Forelimb muscle (tissue), 1 donor: Measurements from ENCODE around the gene KRTAP12-3. TPM values are rescaled to one million over a fixed set of nuclear protein-coding genes. Genes with fewer than 3 reads are reported as not detected.
"Not testable (repeated sequence)": the region's sequence is repeated elsewhere in the genome, so short reads cannot be mapped to it uniquely, and the experiment has no call there.

ENCODE experiments used
- DNase-seq: peaks from one replicate; pipeline ENCODE4 v3.0.0-alpha.2; 2013; ENCODE audit warnings: low read depth
- polyA plus RNA-seq: library from polyadenylated mRNA; unstranded; fragments of 120-200 nt; gene quantifications from one replicate; pipeline ENCODE4 v1.2.1, GENCODE V29; 2013; ENCODE audit not compliant: insufficient read length

Gene KRTAP12-3
- polyA plus RNA-seq, 1 donor: not detected

- DNase-seq: no peak
Measured at GRCh38 chr21:44684077-44684476, 26.3 kb downstream of the KRTAP12-3 start.

- no peak for DNase-seq
Measured at GRCh38 chr21:44684483-44684882, 26.8 kb downstream of the KRTAP12-3 start.

- not testable (repeated sequence) for DNase-seq
Measured at GRCh38 chr21:44685050-44685449, 27.3 kb downstream of the KRTAP12-3 start.

GRCh38 chr21:44686000-44686781, 28.5 kb downstream of the KRTAP12-3 start:
- DNase-seq: no peak

- no peak for DNase-seq
Measured at GRCh38 chr21:44686843-44687561, 29.3 kb downstream of the KRTAP12-3 start.

- DNase-seq: no peak
Measured at GRCh38 chr21:44687671-44688070, 29.9 kb downstream of the KRTAP12-3 start.

GRCh38 chr21:44689740-44690139, 32.0 kb downstream of the KRTAP12-3 start:
- DNase-seq: not testable (repeated sequence)

- no peak for DNase-seq
Measured at GRCh38 chr21:44691686-44692085, 34.0 kb downstream of the KRTAP12-3 start.

GRCh38 chr21:44692798-44693512, 35.2 kb downstream of the KRTAP12-3 start:
- DNase-seq: no peak

GRCh38 chr21:44694776-44695175, 37.0 kb downstream of the KRTAP12-3 start:
- no peak for DNase-seq

GRCh38 chr21:44695184-44695583, 37.5 kb downstream of the KRTAP12-3 start:
- DNase-seq: no peak

- no peak for DNase-seq
Measured at GRCh38 chr21:44695641-44696040, 37.9 kb downstream of the KRTAP12-3 start.

- DNase-seq: no peak
Measured at GRCh38 chr21:44696572-44696971, 38.8 kb downstream of the KRTAP12-3 start.

GRCh38 chr21:44697172-44697810, 39.6 kb downstream of the KRTAP12-3 start, which contains the start of gene KRTAP10-12:
KRTAP10-12 (plus strand) TSS chr21:44697172; CDS start chr21:44697202, 30 bp downstream.
- DNase-seq: not testable (repeated sequence)

- DNase-seq: no peak
Measured at GRCh38 chr21:44697811-44698734, 40.3 kb downstream of the KRTAP12-3 start.

- no peak for DNase-seq
Measured at GRCh38 chr21:44699502-44700001, 41.8 kb downstream of the KRTAP12-3 start.

GRCh38 chr21:44700101-44701022, 42.6 kb downstream of the KRTAP12-3 start:
- no peak for DNase-seq

GRCh38 chr21:44701023-44701400, 43.3 kb downstream of the KRTAP12-3 start:
- no peak for DNase-seq

GRCh38 chr21:44701541-44701940, 43.8 kb downstream of the KRTAP12-3 start:
- DNase-seq: no peak
